Measurements from ENCODE around the gene CEP83.

Gene CEP83

GRCh38 chr12:94481734-94482133 is 22.1 kb upstream of the CEP83 start:
- Histone ChIP-seq H3K4me2 (ENCODE audit: insufficient read depth, low read length, poor library complexity, severe bottlenecking) (no peak overlapping the region), H2AFZ (ENCODE audit: low read length) (no peak overlapping the region), H3K23ac (ENCODE audit: low read depth, low read length, poor library complexity) (no peak overlapping the region), H4K91ac (ENCODE audit: low read depth, low read length, poor library complexity) (no peak overlapping the region), H4K8ac (ENCODE audit: low read depth, low read length) (no peak overlapping the region), H2BK5ac (ENCODE audit: low read length) (no peak overlapping the region), H3K4me1 (ENCODE audit: control insufficient read depth in 2 of 2, insufficient read depth in 1 of 2, low read depth in 1 of 2, low read length in 2 of 2) (no peaks in the 10 kb centered on the region), H3K18ac (ENCODE audit: low read length) (no peak overlapping the region), H3K4me3 (ENCODE audit: low read length in 2 of 2) (no peak overlapping the region), H2BK12ac (ENCODE audit: low read length) (no peak overlapping the region), H3K27ac (replicated peaks; ENCODE audit: low read length) (no peak overlapping the region), H2AK5ac (ENCODE audit: low read depth, low read length) (no peak overlapping the region), H2BK15ac (ENCODE audit: low read length) (no peak overlapping the region), H3K14ac (ENCODE audit: low read length) (no peak overlapping the region), H3K9ac (ENCODE audit: low read depth, low read length, poor library complexity) (no peak overlapping the region), H3K9me3 (replicated peaks in 1 of 2; ENCODE audit: control insufficient read depth in 2 of 2, insufficient read depth in 1 of 2, low read depth in 1 of 2, low read length in 2 of 2) (no peaks in the 10 kb centered on the region), H3K36me3 (replicated peaks in 1 of 2; ENCODE audit: control insufficient read depth in 2 of 2, insufficient read depth in 2 of 2, low read length in 2 of 2) (no peaks in the 10 kb centered on the region), H3K4ac (ENCODE audit: low read length) (no peak overlapping the region), H2BK120ac (ENCODE audit: low read depth, low read length) (no peak overlapping the region), H3K27me3 (ENCODE audit: control insufficient read depth in 3 of 3, insufficient read depth in 3 of 3, low read depth in 1 of 3, low read length in 3 of 3) (peaks cover 0 to 10% (median 0%) of the 10 kb centered on the region in 3 experiments), H3K79me1 (ENCODE audit: low read depth, low read length) (no peaks in the 10 kb centered on the region)
- WGBS, 2 donors (ENCODE audit: extremely low coverage in 2 of 2, insufficient read length in 2 of 2, insufficient replicate concordance in 1 of 2) = no CpG with 5 or more reads among the region's 1 CpG
- DNase-seq (ENCODE audit: low spot score) = no peak

- Histone ChIP-seq H2AFZ (ENCODE audit: low read length) (no peak overlapping the region), H3K4me3 (ENCODE audit: low read length in 2 of 2) (no peak overlapping the region), H3K27ac (replicated peaks; ENCODE audit: low read length) (no peak overlapping the region), H3K23ac (ENCODE audit: low read depth, low read length, poor library complexity) (no peak overlapping the region), H3K4me2 (ENCODE audit: insufficient read depth, low read length, poor library complexity, severe bottlenecking) (no peak overlapping the region), H2AK5ac (ENCODE audit: low read depth, low read length) (no peak overlapping the region), H3K4ac (ENCODE audit: low read length) (no peak overlapping the region), H3K9me3 (replicated peaks in 1 of 2; ENCODE audit: control insufficient read depth in 2 of 2, insufficient read depth in 1 of 2, low read depth in 1 of 2, low read length in 2 of 2) (no peaks in the 10 kb centered on the region), H3K27me3 (ENCODE audit: control insufficient read depth in 3 of 3, insufficient read depth in 3 of 3, low read depth in 1 of 3, low read length in 3 of 3) (peaks cover 0 to 7% (median 0%) of the 10 kb centered on the region in 3 experiments), H3K79me1 (ENCODE audit: low read depth, low read length) (no peaks in the 10 kb centered on the region), H3K36me3 (replicated peaks in 1 of 2; ENCODE audit: control insufficient read depth in 2 of 2, insufficient read depth in 2 of 2, low read length in 2 of 2) (no peaks in the 10 kb centered on the region), H3K14ac (ENCODE audit: low read length) (no peak overlapping the region), H2BK15ac (ENCODE audit: low read length) (no peak overlapping the region), H2BK120ac (ENCODE audit: low read depth, low read length) (no peak overlapping the region), H2BK12ac (ENCODE audit: low read length) (no peak overlapping the region), H4K91ac (ENCODE audit: low read depth, low read length, poor library complexity) (no peak overlapping the region), H2BK5ac (ENCODE audit: low read length) (no peak overlapping the region), H3K9ac (ENCODE audit: low read depth, low read length, poor library complexity) (no peak overlapping the region), H3K18ac (ENCODE audit: low read length) (no peak overlapping the region), H4K8ac (ENCODE audit: low read depth, low read length) (no peak overlapping the region), H3K4me1 (ENCODE audit: control insufficient read depth in 2 of 2, insufficient read depth in 1 of 2, low read depth in 1 of 2, low read length in 2 of 2) (no peaks in the 10 kb centered on the region)
- WGBS, 2 donors (ENCODE audit: extremely low coverage in 2 of 2, insufficient read length in 2 of 2, insufficient replicate concordance in 1 of 2) = no CpG with 5 or more reads among the region's 8 CpGs
- no peak for DNase-seq (ENCODE audit: low spot score)
Measured at GRCh38 chr12:94469522-94469921, 9.9 kb upstream of the CEP83 start.

- no peak overlapping the region for H2BK12ac ChIP-seq (ENCODE audit: low read length)
- H3K4me3 ChIP-seq (ENCODE audit: low read length in 2 of 2) = peak overlapping the region; percentile 80 to 95
- no peaks in the 10 kb centered on the region for H3K27me3 ChIP-seq (ENCODE audit: control insufficient read depth in 3 of 3, insufficient read depth in 3 of 3, low read depth in 1 of 3, low read length in 3 of 3)
- peak overlapping the region; percentile 96 for H2AFZ ChIP-seq (ENCODE audit: low read length)
- H3K23ac ChIP-seq (ENCODE audit: low read depth, low read length, poor library complexity) = no peak overlapping the region
- no CpG with 5 or more reads among the region's 6 CpGs for WGBS, 2 donors (ENCODE audit: extremely low coverage in 2 of 2, insufficient read length in 2 of 2, insufficient replicate concordance in 1 of 2)
- no peak overlapping the region for H2BK120ac ChIP-seq (ENCODE audit: low read depth, low read length)
- H4K91ac ChIP-seq (ENCODE audit: low read depth, low read length, poor library complexity) = no peak overlapping the region
- DNase-seq (ENCODE audit: low spot score) = no peak
- H3K27ac ChIP-seq (replicated peaks; ENCODE audit: low read length) = no peak overlapping the region
- H3K4ac ChIP-seq (ENCODE audit: low read length) = no peak overlapping the region
- no peak overlapping the region for H2BK15ac ChIP-seq (ENCODE audit: low read length)
- peaks cover 0 to 5% of the 10 kb centered on the region in 2 donors for H3K9me3 ChIP-seq (replicated peaks in 1 of 2; ENCODE audit: control insufficient read depth in 2 of 2, insufficient read depth in 1 of 2, low read depth in 1 of 2, low read length in 2 of 2)
- no peak overlapping the region for H2BK5ac ChIP-seq (ENCODE audit: low read length)
- no peaks in the 10 kb centered on the region for H3K79me1 ChIP-seq (ENCODE audit: low read depth, low read length)
- peaks cover 0 to 3% of the 10 kb centered on the region in 2 donors for H3K36me3 ChIP-seq (replicated peaks in 1 of 2; ENCODE audit: control insufficient read depth in 2 of 2, insufficient read depth in 2 of 2, low read length in 2 of 2)
- H3K9ac ChIP-seq (ENCODE audit: low read depth, low read length, poor library complexity) = no peak overlapping the region
- no peak overlapping the region for H3K18ac ChIP-seq (ENCODE audit: low read length)
- no peaks in the 10 kb centered on the region for H3K4me1 ChIP-seq (ENCODE audit: control insufficient read depth in 2 of 2, insufficient read depth in 1 of 2, low read depth in 1 of 2, low read length in 2 of 2)
- no peak overlapping the region for H2AK5ac ChIP-seq (ENCODE audit: low read depth, low read length)
- H3K4me2 ChIP-seq (ENCODE audit: insufficient read depth, low read length, poor library complexity, severe bottlenecking) = peak overlapping the region; percentile 90
- H4K8ac ChIP-seq (ENCODE audit: low read depth, low read length) = no peak overlapping the region
- no peak overlapping the region for H3K14ac ChIP-seq (ENCODE audit: low read length)
Measured at GRCh38 chr12:94460616-94460959, 921 bp upstream of the CEP83 start.

GRCh38 chr12:94458877-94459727 is 565 bp downstream of the CEP83 start:
- H2BK15ac ChIP-seq (ENCODE audit: low read length) = no peak overlapping the region
- H3K27me3 ChIP-seq (ENCODE audit: control insufficient read depth in 3 of 3, insufficient read depth in 3 of 3, low read depth in 1 of 3, low read length in 3 of 3) = no peaks in the 10 kb centered on the region
- H3K27ac ChIP-seq (replicated peaks; ENCODE audit: low read length) = no peak overlapping the region
- peak overlapping the region; percentile 75 for H3K14ac ChIP-seq (ENCODE audit: low read length)
- peak overlapping the region; percentile 80 to 95 for H3K4me3 ChIP-seq (ENCODE audit: low read length in 2 of 2)
- no peak overlapping the region for H2BK120ac ChIP-seq (ENCODE audit: low read depth, low read length)
- H2AK5ac ChIP-seq (ENCODE audit: low read depth, low read length) = no peak overlapping the region
- H3K79me1 ChIP-seq (ENCODE audit: low read depth, low read length) = no peaks in the 10 kb centered on the region
- H3K4me1 ChIP-seq (ENCODE audit: control insufficient read depth in 2 of 2, insufficient read depth in 1 of 2, low read depth in 1 of 2, low read length in 2 of 2) = no peaks in the 10 kb centered on the region
- H2AFZ ChIP-seq (ENCODE audit: low read length) = peak overlapping the region; percentile 96
- peak overlapping the region; percentile 98 for H3K18ac ChIP-seq (ENCODE audit: low read length)
- no peak overlapping the region for H2BK12ac ChIP-seq (ENCODE audit: low read length)
- DNase-seq (ENCODE audit: low spot score) = peak; percentile 2
- no peak overlapping the region for H4K91ac ChIP-seq (ENCODE audit: low read depth, low read length, poor library complexity)
- no CpG with 5 or more reads among the region's 23 CpGs for WGBS, 2 donors (ENCODE audit: extremely low coverage in 2 of 2, insufficient read length in 2 of 2, insufficient replicate concordance in 1 of 2)
- H3K4ac ChIP-seq (ENCODE audit: low read length) = no peak overlapping the region
- H3K23ac ChIP-seq (ENCODE audit: low read depth, low read length, poor library complexity) = peak overlapping the region; percentile 83
- H3K9me3 ChIP-seq (replicated peaks in 1 of 2; ENCODE audit: control insufficient read depth in 2 of 2, insufficient read depth in 1 of 2, low read depth in 1 of 2, low read length in 2 of 2) = peaks cover 0 to 5% of the 10 kb centered on the region in 2 donors
- peaks cover 2 to 9% of the 10 kb centered on the region in 2 donors for H3K36me3 ChIP-seq (replicated peaks in 1 of 2; ENCODE audit: control insufficient read depth in 2 of 2, insufficient read depth in 2 of 2, low read length in 2 of 2)
- peak overlapping the region; percentile 44 for H2BK5ac ChIP-seq (ENCODE audit: low read length)
- H4K8ac ChIP-seq (ENCODE audit: low read depth, low read length) = no peak overlapping the region
- peak overlapping the region; percentile 90 for H3K4me2 ChIP-seq (ENCODE audit: insufficient read depth, low read length, poor library complexity, severe bottlenecking)
- peak overlapping the region; percentile 93 for H3K9ac ChIP-seq (ENCODE audit: low read depth, low read length, poor library complexity)
